Stimulated activated CD8-positive, alpha-beta memory T cell treated with anti-CD3 and anti-CD28 coated beads, Interleukin-15, amount 100 ng/mL, for 4 hours (primary cell): ENCODE data around the gene TUBA3D.
"Not testable (repeated sequence)": the region's sequence is repeated elsewhere in the genome, so short reads cannot be mapped to it uniquely, and the experiment has no call there.

Source experiments
- DNase-seq, 2 donors: peaks; one replicate each; pipeline ENCODE4 v3.0.0-alpha.2; 2020; ENCODE audit warnings: low read depth in 2 of 2

TUBA3D gene

DNA sequence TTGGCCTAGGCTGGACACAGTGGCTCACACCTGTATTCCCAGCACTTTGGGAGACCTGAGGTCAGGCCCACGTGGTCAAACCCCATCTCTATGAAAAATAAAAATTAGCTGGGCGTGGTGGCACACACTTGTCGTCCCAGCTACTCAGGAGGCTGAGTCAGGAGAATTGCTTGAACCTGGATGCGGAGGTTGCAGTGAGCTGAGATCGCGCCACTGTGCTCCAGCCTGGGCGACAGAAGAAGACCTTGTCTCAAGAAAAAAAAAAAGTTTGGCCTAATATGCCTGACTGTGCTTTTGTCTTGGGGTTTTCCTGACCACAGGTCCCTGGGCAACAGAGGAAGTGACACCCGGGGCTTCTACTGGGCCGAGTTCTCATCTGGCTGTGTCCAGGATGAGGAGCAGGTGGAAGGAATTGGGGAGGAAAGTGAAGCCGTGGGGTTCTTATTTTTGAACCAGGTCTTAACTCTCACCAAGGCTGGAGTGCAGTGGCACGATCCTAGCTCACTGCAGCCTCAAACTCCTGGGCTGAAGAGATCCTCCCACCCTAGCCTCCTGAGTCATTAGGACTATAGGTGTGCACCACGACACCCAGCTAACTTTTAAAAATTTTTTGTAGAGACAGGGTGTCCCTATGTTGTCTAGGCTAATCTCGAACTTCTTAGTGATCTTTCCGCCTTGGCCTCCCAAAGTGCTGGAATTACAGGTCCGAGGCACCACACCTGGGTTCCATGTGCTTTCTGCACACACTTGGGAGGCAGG is 38.7 kb downstream of the TUBA3D start:
- DNase-seq, result not testable (repeated sequence)

GRCh38 chr2:131515235-131515634 is 39.3 kb downstream of the TUBA3D start:
- not testable (repeated sequence) for DNase-seq

GRCh38 chr2:131516011-131516410 is 40.1 kb downstream of the TUBA3D start:
- no peak for DNase-seq

DNA sequence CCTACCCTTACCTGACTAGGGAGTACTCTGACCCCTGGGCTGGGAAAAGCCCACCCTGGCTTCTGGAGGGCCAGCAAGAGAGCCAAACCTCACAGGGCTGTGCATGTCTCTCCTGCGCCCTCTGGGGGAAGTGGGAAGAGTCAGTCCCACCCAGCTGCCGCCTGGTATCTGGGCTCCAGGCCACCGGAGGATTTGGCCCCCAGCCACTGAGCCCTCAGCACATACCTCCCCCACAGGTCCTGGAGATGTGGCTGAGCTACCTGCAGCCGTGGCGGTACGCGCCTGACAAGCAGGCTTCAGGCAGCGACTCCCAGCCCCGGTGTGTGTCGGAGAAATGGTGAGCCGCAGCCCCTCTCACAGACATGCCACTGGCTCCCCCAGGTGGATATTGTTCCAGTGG is 40.7 kb downstream of the TUBA3D start:
- not testable (repeated sequence) for DNase-seq

DNA sequence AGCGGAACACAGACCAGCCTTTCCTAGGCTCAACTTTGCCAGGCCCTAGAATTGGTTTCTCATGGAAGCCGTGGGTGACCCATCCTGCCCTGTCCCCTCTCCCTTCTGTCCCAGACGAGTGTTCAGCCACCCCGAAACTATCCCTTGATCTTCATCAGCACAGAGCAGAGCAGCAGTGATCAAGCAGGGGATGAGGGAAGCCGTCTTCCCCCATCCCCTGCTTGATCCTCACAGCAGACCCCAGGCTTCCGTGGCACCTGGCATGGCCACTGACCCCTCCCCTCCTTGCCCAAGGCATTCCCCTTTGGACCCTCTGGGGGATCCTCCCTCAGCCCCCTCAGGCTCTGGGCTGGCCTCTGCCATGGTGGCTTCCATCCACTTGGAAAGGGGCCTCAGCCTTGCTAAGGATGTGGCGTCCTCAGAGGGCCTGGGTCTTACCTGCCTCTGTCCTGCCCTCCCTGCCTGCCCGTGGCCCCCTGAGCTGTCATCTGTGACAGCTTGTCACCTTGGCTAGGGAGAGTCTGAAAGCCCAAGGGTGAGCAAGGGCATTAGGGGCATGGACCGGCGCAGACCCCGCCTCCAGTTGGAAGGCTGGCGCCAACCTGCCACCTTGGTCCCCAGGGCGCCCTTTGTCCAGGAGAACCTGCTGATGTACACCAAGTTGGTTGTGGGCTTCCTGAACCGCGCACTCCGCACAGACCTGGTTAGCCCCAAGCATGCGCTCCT is 41.4 kb downstream of the TUBA3D start:
- no peak for DNase-seq

DNA sequence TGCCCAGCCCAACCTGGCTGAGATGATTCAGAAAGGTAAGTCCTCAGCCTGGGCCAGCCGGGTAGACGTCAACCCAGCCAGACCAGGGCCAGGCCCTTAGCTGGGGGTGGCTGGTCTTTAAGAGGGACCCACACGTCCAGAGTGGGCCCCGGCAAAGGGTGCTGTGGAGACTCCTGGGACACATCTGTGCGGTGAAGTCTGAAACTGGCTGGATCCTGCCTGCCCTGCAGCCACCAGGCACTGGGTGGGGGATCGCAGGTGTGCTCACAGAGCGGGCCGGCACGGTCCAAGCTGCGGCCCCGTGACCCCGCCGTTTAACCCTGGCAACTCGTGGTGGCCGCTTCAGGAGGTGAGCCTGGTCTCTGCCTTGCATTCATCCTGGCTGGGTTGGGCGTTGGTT is 41.9 kb downstream of the TUBA3D start:
- DNase-seq, result not testable (repeated sequence)

GRCh38 chr2:131518531-131518930 is 42.6 kb downstream of the TUBA3D start:
- DNase-seq, result not testable (repeated sequence)

GRCh38 chr2:131519466-131519865 is 43.5 kb downstream of the TUBA3D start:
- no peak for DNase-seq

- not testable (repeated sequence) for DNase-seq
Observed at GRCh38 chr2:131519871-131520470, 44.1 kb downstream of the TUBA3D start.

DNA sequence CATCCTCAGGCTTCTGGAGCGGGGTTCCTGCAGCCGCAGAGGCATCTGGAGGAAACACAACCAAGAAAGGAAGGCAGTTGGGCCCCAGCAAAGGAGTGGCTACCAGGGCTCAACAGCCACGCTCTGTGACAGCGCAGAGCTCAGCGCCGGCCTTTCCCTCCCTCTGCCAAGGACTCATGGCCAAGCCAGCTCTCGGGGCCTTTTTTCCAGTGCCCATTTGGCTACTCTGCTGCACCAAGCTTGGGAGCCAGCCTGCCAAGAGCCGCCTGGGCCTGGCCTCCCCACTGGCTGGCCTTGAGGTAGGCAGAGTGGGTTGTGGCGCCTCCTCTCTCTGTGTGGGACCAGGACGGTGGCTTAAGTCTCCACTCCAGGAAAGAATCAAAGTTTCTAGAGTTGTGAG is 44.6 kb downstream of the TUBA3D start:
- no peak for DNase-seq

- DNase-seq, result not testable (repeated sequence)
Observed at GRCh38 chr2:131521524-131521923, 45.6 kb downstream of the TUBA3D start.

- no peak for DNase-seq
Observed at GRCh38 chr2:131521961-131522781, 46.3 kb downstream of the TUBA3D start.

DNA sequence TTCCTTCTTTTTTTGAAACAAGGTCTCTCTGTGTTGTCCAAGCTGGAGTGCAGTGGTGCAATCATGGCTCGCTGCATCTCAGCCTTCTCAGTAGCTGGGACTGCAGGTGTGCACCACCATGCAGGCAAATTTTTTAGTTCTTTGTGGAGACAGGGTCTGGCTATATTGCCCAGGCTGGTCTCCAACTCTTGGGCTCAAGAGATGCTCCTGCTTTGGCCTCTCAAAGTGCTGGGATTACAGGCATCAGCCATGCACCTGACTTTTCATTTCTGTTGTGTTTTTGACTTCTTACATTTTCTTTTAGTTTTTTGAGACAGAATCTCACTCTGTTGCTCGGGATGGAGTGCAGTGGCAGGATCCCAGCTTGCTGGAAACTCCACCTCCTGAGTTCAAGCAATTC is 49.3 kb downstream of the TUBA3D start:
- DNase-seq, result not testable (repeated sequence)

- peak; percentile 54 to 61 for DNase-seq
Observed at GRCh38 chr2:131527131-131528001, 51.4 kb downstream of the TUBA3D start, which contains the start of gene CCDC74A. TSS of gene CCDC74A (plus strand) at chr2:131527888. CDS start at chr2:131527971, 83 bp downstream.

DNA sequence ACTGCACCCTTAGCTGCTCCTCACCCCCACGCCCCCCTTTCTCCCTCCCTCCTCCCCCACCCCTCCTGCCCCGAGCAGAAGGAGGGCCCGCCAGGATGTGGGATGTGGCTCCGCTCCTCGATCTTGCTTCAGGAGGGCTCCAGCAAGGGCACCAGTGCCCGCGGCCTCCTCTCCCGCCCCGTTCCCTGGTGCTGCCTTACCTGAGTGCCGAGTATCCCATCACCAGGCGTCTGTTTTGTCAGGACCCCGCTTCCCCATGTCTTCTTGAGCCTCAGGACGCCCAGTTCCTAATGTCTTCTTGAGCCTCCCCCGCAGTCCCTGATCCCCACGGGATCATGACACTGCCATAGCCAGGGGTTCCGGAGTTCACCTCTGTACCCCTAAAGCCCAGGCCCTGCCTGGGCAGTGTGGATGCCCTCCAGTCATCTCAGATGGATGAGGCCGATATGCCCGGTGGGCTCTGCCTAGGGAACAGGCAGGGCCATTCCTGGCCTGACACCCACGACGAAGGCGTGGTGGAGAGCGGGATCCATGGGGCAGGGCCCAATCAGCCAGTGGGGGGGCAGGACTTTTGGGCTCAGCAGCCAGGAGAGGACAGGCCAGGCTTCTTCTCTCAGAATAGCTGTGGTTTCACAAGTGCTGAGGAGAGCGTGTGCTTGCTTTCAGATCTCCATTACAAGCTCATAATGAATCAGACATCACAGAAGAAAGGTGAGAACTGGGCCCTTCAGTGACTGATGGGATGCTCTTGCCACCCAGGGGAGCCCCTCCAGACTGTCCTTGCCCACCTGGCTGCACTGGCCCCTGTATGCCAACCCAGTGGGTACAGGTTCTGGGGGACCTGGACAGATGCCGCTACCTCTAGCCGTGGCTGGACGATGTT is 53.3 kb downstream of the TUBA3D start:
- not testable (repeated sequence) for DNase-seq

DNA sequence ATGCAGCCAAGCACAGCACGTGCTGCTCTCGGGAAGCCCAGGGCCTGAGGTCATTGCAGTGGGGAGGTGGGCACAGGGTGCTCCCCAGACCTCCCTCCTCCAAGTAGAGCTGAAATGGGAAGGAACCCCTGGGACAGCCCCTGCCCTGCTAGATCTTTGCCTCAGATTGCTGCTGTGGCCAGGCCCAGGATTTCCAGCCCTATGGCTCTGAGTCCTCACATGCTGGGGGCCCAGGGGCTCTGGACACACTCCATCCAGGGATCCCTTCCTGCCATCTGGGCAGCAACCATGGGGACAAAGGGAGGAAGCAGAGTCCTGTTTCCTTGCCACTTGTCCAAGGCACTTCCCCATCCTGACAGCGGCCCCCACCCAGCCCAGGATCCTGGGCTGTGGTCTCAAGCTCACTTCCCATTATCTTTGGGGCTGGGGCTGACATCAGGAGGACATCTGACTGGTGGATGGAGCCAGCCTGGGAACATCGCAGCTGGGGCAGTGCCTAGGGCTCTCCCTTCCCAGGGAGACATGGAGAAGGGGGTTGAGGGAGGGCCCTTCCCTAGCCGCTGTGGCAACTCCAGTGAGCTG is 54.0 kb downstream of the TUBA3D start:
- DNase-seq, result not testable (repeated sequence)

- DNase-seq, result not testable (repeated sequence)
Observed at GRCh38 chr2:131530626-131531344, 54.9 kb downstream of the TUBA3D start.

DNA sequence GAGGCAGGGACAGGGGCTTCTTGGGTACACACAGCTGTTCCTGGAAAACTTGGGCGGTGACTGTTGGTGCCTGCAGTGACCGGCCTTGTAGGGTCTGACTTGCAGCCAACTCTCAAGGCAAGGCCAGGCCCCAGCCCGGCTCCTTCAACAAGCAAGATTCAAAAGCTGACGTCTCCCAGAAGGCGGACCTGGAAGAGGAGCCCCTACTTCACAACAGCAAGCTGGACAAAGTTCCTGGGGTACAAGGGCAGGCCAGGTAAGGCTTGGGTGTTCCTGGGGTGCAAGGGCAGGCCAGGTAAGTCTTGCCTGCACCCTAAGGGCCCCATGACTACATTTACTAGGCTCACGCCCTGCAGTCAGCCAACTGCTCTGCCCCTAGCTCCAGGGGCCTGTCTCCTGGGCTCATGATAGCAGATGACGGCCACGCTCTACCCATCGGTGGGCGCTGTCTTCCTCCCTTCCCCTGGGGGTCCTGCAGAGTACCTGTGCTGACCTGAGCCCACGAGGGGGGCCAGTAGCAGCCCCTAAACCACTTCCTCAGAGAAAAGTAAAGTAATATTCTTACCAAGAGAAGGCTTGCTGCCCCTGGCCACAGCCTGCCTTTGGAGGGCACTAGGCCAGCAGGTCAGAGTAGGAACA is 55.7 kb downstream of the TUBA3D start:
- not testable (repeated sequence) for DNase-seq
